CD4-positive, alpha-beta T cell (primary cell): ENCODE data around the gene TATDN2. TPM values are rescaled to one million over a fixed set of nuclear protein-coding genes. Genes with fewer than 3 reads are reported as not detected.

Experiments
- ATAC-seq: fragments of 200-7000 bp; cut with Tn5 transposase; one replicate; pipeline ENCODE4 v1.10.0; 2022; ENCODE audit warnings: mild to moderate bottlenecking; ENCODE audit not compliant: poor library complexity
- CTCF ChIA-PET: fragments of 350-600 bp; sonication (Branson Sonifier 250); formaldehyde crosslinking; loops from one replicate; lab custom pipeline; 2021; ENCODE audit warnings: antibody characterized with exemption, inconsistent platforms; lab: Charles Lee
- POLR2A ChIA-PET: fragments of 350-600 bp; sonication (Branson Sonifier 250); formaldehyde crosslinking; loops from one replicate; lab custom pipeline; 2021; ENCODE audit warnings: antibody characterized with exemption, inconsistent platforms; lab: Charles Lee
- DNase-seq, 14 experiments: peaks; one replicate each; pipeline ENCODE4 v3.0.0-alpha.2; 2013 to 2020; ENCODE audit warnings: mixed read lengths in 2 of 14
- H3K27ac ChIP-seq, 2 donors: one replicate each; pipeline versions ENCODE4 v1.5.1 to v1.7.0; 2013; ENCODE audit warnings: low read length in 2 of 2, low read depth in 1 of 2, mild to moderate bottlenecking in 1 of 2
- H3K27me3 ChIP-seq, 2 experiments: 1 replicate in 1 of 2; 2 replicates in 1 of 2; pipeline versions ENCODE4 v1.6.1 to v1.7.0; 2013; ENCODE audit warnings: low read length in 2 of 2, control low read depth in 1 of 2, mild to moderate bottlenecking in 1 of 2, moderate library complexity in 1 of 2; ENCODE audit not compliant: insufficient read depth in 2 of 2, control insufficient read depth in 1 of 2
- H3K36me3 ChIP-seq: one replicate; pipeline ENCODE4 v1.6.1; 2013; ENCODE audit warnings: low read length, control low read depth; ENCODE audit not compliant: insufficient read depth
- H3K4me1 ChIP-seq: one replicate; pipeline ENCODE4 v1.6.1; 2013; ENCODE audit warnings: low read length, control low read depth; ENCODE audit not compliant: insufficient read depth
- H3K4me3 ChIP-seq: one replicate; pipeline ENCODE4 v1.5.1; 2013; ENCODE audit warnings: mild to moderate bottlenecking, low read length, moderate library complexity
- H3K9me3 ChIP-seq, 2 experiments: 1 replicate in 1 of 2; 2 replicates in 1 of 2; pipeline versions ENCODE4 v1.6.1 to v1.7.0; 2013; ENCODE audit warnings: low read length in 2 of 2, mild to moderate bottlenecking in 2 of 2, control low read depth in 1 of 2, moderate library complexity in 1 of 2; ENCODE audit not compliant: control insufficient read depth in 1 of 2, insufficient read depth in 1 of 2
- H3K27ac Mint-ChIP-seq: one replicate; pipeline ENCODE4 v1.8.0; 2020; ENCODE audit warnings: mixed read lengths
- H3K27me3 Mint-ChIP-seq: one replicate; pipeline ENCODE4 v1.8.0; 2021; ENCODE audit warnings: mixed read lengths
- H3K36me3 Mint-ChIP-seq: one replicate; pipeline ENCODE4 v1.8.0; 2021; ENCODE audit warnings: low read depth, mixed read lengths
- H3K4me1 Mint-ChIP-seq: one replicate; pipeline ENCODE4 v1.8.0; 2021; ENCODE audit warnings: low read depth, mixed read lengths
- H3K4me3 Mint-ChIP-seq: one replicate; pipeline ENCODE4 v1.8.0; 2020; ENCODE audit warnings: mild to moderate bottlenecking, mixed read lengths
- H3K9me3 Mint-ChIP-seq: one replicate; pipeline ENCODE4 v1.8.0; 2020; ENCODE audit warnings: mixed read lengths
- CTCF ChIP-seq: fragments of 200-600 bp; IDR thresholded peaks from one replicate; pipeline ENCODE4 v1.8.0; 2022; ENCODE audit warnings: antibody characterized with exemption, mild to moderate bottlenecking
- intact Hi-C, 2 experiments: fragments of 100-400 bp; cut with DNase I in 1 of 2; cut with micrococcal nuclease in 1 of 2; formaldehyde crosslinking; loops; one replicate each; pipeline versions ENCODE4 v1.15.1 to v1.9.0; 2023 to 2025; cut with DNase I, micrococcal nuclease
- total RNA-seq, 174 experiments: library from RNA in 2 of 174; stranded (reverse) in 2 of 174; gene quantifications; one replicate each; pipeline ENCODE4 v1.2.3 and lab custom pipeline; 2021 to 2026

Gene TATDN2
- total RNA-seq, 2 experiments from 2014 or later: 48.7 to 50.2 TPM

GRCh38 chr3:10288575-10288960 lies 40.3 kb downstream of the TATDN2 start:
- ChIA-PET CTCF (interaction anchor here (4.5 kb wide), 1 partner anchor 25 kb away, joined by 18 read pairs; no protein-coding TSS in a partner anchor), POLR2A (interaction anchor here (3.0 kb wide), 1 partner anchor 25 kb away, joined by 10 read pairs; no protein-coding TSS in a partner anchor)
- Mint-ChIP-seq H3K4me3 (no peak overlapping the region), H3K27me3 (no peaks in the 10 kb centered on the region), H3K9me3 (no peaks in the 10 kb centered on the region), H3K4me1 (peaks cover 32% of the 10 kb centered on the region), H3K27ac (no peak overlapping the region), H3K36me3 (peaks cover 51% of the 10 kb centered on the region)
- no peak overlapping the region for H3K4me3 ChIP-seq
- no peak for DNase-seq
- no peak for ATAC-seq
- intact Hi-C loops: loop anchor here (10.0 kb wide), 3 partner anchors 304 to 444 kb away; partner anchors contain the start of genes CRELD1 (in 1 of the 2), EMC3 (in 1 of the 2) and RPUSD3 (in 1 of the 2)
- H3K36me3 ChIP-seq: peaks cover 59% of the 10 kb centered on the region
- no peak for TF ChIP-seq CTCF
- H3K4me1 ChIP-seq: peaks cover 16% of the 10 kb centered on the region
- H3K9me3 ChIP-seq: no peaks in the 10 kb centered on the region
- no peak overlapping the region for H3K27ac ChIP-seq
- H3K27me3 ChIP-seq: no peaks in the 10 kb centered on the region

GRCh38 chr3:10289077-10289476 lies 40.8 kb downstream of the TATDN2 start:
- POLR2A ChIA-PET: no interaction called here
- Histone ChIP-seq H3K27ac (no peak overlapping the region), H3K27me3 (no peaks in the 10 kb centered on the region), H3K4me1 (peaks cover 11% of the 10 kb centered on the region), H3K36me3 (peaks cover 54% of the 10 kb centered on the region), H3K9me3 (no peaks in the 10 kb centered on the region), H3K4me3 (no peak overlapping the region)
- Mint-ChIP-seq H3K27me3 (no peaks in the 10 kb centered on the region), H3K4me1 (peaks cover 26% of the 10 kb centered on the region), H3K36me3 (peaks cover 48% of the 10 kb centered on the region), H3K9me3 (no peaks in the 10 kb centered on the region), H3K4me3 (no peak overlapping the region), H3K27ac (no peak overlapping the region)
- ATAC-seq (no peak), DNase-seq (no peak)
- CTCF ChIA-PET: interaction anchor here (0.5 to 4.5 kb wide), 2 partner anchors 25 to 889 kb away, joined by 4 to 18 read pairs; no protein-coding TSS in a partner anchor
- no peak for TF ChIP-seq CTCF
- intact Hi-C loops: loop anchor here (10.0 kb wide), 3 partner anchors 304 to 444 kb away; partner anchors contain the start of genes CRELD1 (in 1 of the 2), EMC3 (in 1 of the 2) and RPUSD3 (in 1 of the 2)

GRCh38 chr3:10289787-10290355 lies 41.6 kb downstream of the TATDN2 start:
- Histone ChIP-seq H3K27me3 (no peaks in the 10 kb centered on the region), H3K4me1 (peaks cover 5% of the 10 kb centered on the region), H3K9me3 (no peaks in the 10 kb centered on the region), H3K36me3 (peaks cover 55% of the 10 kb centered on the region), H3K27ac (no peak overlapping the region), H3K4me3 (no peak overlapping the region)
- H3K4me1 Mint-ChIP-seq: peaks cover 19% of the 10 kb centered on the region
- no peaks in the 10 kb centered on the region for H3K9me3 Mint-ChIP-seq
- no peak overlapping the region for H3K27ac Mint-ChIP-seq
- TF ChIP-seq CTCF: no peak
- DNase-seq (no peak), ATAC-seq (no peak)
- no peak overlapping the region for H3K4me3 Mint-ChIP-seq
- H3K36me3 Mint-ChIP-seq: peaks cover 56% of the 10 kb centered on the region
- POLR2A ChIA-PET: interaction anchor here (1.2 kb wide), 1 partner anchor 10 kb away, joined by 3 read pairs; no protein-coding TSS in a partner anchor
- H3K27me3 Mint-ChIP-seq: no peaks in the 10 kb centered on the region
- intact Hi-C loops: loop anchor here (10.0 kb wide), 3 partner anchors 305 to 445 kb away; partner anchors contain the start of genes CRELD1 (in 1 of the 2), EMC3 (in 1 of the 2) and RPUSD3 (in 1 of the 2)
- CTCF ChIA-PET: no interaction called here
